ENCODE results near the gene PIP5K1C. TPM values are rescaled to one million over a fixed set of nuclear protein-coding genes. Genes with fewer than 3 reads are reported as not detected.

Gene PIP5K1C
- total RNA-seq, 1 experiment from 2014 or later = 26.9 TPM

DNA sequence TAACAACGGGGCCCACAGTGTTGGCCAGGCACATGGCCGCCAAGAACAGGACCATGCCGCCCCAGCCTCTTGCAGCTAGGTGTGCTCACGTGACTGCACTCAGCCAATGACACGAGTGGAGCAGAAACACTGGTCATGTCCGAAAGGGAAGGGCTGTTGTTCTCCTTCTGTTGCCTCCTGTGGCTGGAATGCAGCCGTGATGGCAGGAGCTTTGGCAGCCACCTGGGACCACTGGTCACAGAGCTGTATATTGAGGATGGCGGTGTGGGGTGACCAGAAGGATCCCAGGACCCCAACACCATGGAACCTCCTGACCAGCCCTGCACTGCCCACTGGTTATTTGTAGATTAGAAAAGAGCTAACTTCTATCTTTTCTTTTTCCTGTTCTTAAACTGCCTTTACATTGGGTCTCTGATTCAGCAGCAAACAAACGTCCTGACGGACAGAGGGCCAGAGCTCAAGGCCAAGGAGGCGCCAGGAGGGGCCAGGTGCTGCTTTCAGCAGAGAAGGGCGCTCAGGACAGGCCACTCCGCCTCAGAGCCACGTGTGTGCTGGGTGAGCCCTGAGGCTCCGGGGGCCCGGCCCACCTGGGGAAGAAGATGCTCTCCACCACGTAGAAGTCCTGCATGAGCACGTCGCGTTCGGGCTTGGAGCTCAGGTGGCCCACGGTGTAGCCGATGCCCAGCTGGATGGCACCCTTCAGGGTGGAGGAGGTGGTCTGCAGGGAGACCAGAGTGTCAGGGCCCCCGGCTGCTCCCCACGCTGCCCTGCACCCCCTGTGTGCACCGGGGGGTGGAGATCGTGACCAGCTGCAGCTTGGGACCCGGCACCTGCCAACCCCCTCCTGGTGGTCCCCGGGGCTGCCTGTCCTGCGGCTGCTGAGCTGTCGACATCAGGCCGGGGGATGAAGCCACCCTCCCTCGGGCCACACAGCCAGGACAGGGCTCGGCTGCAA, 38.7 kb downstream of the PIP5K1C start:
- BruUV-seq (replicated peaks) = no TSS peak
- ATAC-seq (no peak), DNase-seq (ENCODE audit: low read depth, low spot score) (no peak)
- no peaks in the 10 kb centered on the region for H4K20me1 ChIP-seq (ENCODE audit: insufficient read depth)
- H3K79me2 ChIP-seq (ENCODE audit: insufficient read depth, low read length) = no peaks in the 10 kb centered on the region
- ChIA-PET RAD21 (ENCODE audit: low non-redundant PET in 1 of 2, low total read pairs in 2 of 2, uncharacterized antibody in 2 of 2, unreplicated experiment in 2 of 2) (no interaction called here), POLR2A (no interaction called here), CTCF (no interaction called here)
- H3K9ac ChIP-seq (ENCODE audit: low read length) = no peak overlapping the region
- H3K4me1 ChIP-seq (ENCODE audit: control insufficient read depth in 1 of 2, insufficient read depth in 2 of 2, low read length in 2 of 2) = peaks cover 0 to 14% of the 10 kb centered on the region in 2 experiments; a peak in 1 of 4 replicates
- no peak overlapping the region for H3K4me3 ChIP-seq (replicated peaks in 1 of 2; ENCODE audit: low read depth in 1 of 2, low read length in 2 of 2)
- TF ChIP-seq TCF7L2 (IDR thresholded peaks at IDR 0.05; ENCODE audit: borderline replicate concordance, extremely low read depth, insufficient read depth, insufficient read length) = no peak
- no peaks in the 10 kb centered on the region for H3K9me3 ChIP-seq (ENCODE audit: control insufficient read depth in 1 of 2, insufficient read depth in 1 of 2, low read depth in 1 of 2, low read length in 2 of 2)
- no peak overlapping the region for H3K4me2 ChIP-seq (ENCODE audit: low read length)
- peaks cover 9% of the 10 kb centered on the region in 2 experiments; a peak in 3 of 4 replicates for H3K36me3 ChIP-seq (ENCODE audit: control insufficient read depth in 1 of 2, insufficient read depth in 2 of 2, low read length in 2 of 2)
- H3K27me3 ChIP-seq (ENCODE audit: insufficient read depth, low read length) = no peaks in the 10 kb centered on the region
- no peak overlapping the region for H3K27ac ChIP-seq (ENCODE audit: low read depth, low read length)
- H2AFZ ChIP-seq (ENCODE audit: low read depth, low read length, poor library complexity, severe bottlenecking) = no peak overlapping the region
- intact Hi-C loops (cut with micrococcal nuclease) = no loop called here
- H3K9me2 ChIP-seq (ENCODE audit: insufficient read depth) = no peaks in the 10 kb centered on the region

GRCh38 chr19:3660493-3661219, 39.6 kb downstream of the PIP5K1C start:
- H4K20me1 ChIP-seq (ENCODE audit: insufficient read depth) = no peaks in the 10 kb centered on the region
- H3K4me1 ChIP-seq (ENCODE audit: control insufficient read depth in 1 of 2, insufficient read depth in 2 of 2, low read length in 2 of 2) = peaks cover 0 to 13% of the 10 kb centered on the region in 2 experiments; a peak in 1 of 4 replicates
- H3K27me3 ChIP-seq (ENCODE audit: insufficient read depth, low read length) = no peaks in the 10 kb centered on the region
- DNase-seq (ENCODE audit: low read depth, low spot score) (no peak), ATAC-seq (no peak)
- RAD21 ChIA-PET (ENCODE audit: low non-redundant PET in 1 of 2, low total read pairs in 2 of 2, uncharacterized antibody in 2 of 2, unreplicated experiment in 2 of 2) = no interaction called here
- no peaks in the 10 kb centered on the region for H3K9me2 ChIP-seq (ENCODE audit: insufficient read depth)
- intact Hi-C loops (cut with micrococcal nuclease) = no loop called here
- no peak overlapping the region for H3K4me3 ChIP-seq (replicated peaks in 1 of 2; ENCODE audit: low read depth in 1 of 2, low read length in 2 of 2)
- TF ChIP-seq EGR1 (IDR thresholded peaks at IDR 0.05; ENCODE audit: low read depth) (no peak), ZFX (IDR thresholded peaks at IDR 0.05) (no peak), TCF7L2 (IDR thresholded peaks at IDR 0.05; ENCODE audit: borderline replicate concordance, extremely low read depth, insufficient read depth, insufficient read length) (no peak), SRF (IDR thresholded peaks at IDR 0.05; ENCODE audit: low read depth) (no peak), CBX3 (IDR thresholded peaks at IDR 0.05; ENCODE audit: low read depth) (no peak), ELF1 (IDR thresholded peaks at IDR 0.05; ENCODE audit: borderline replicate concordance, low read depth) (no peak), ZNF274 (IDR thresholded peaks at IDR 0.05; ENCODE audit: low read depth, low read length) (no peak), POLR2A (IDR thresholded peaks at IDR 0.05; ENCODE audit: borderline replicate concordance, extremely low read depth, insufficient read depth, insufficient read length) (no peak), JUND (IDR thresholded peaks at IDR 0.05) (no peak), SIN3A (IDR thresholded peaks at IDR 0.05; ENCODE audit: low read depth) (no peak), CEBPB (IDR thresholded peaks at IDR 0.05; ENCODE audit: low read depth) (no peak), ATF3 (IDR thresholded peaks at IDR 0.05) (no peak), POLR2AphosphoS5 (IDR thresholded peaks at IDR 0.05; ENCODE audit: low read depth, low read length) (no peak), YY1 (IDR thresholded peaks at IDR 0.05; ENCODE audit: extremely low read depth, insufficient replicate concordance, low read depth, low read length) (no peak), EZH2phosphoT487 (IDR thresholded peaks at IDR 0.05; ENCODE audit: borderline replicate concordance) (no peak)
- H3K9me3 ChIP-seq (ENCODE audit: control insufficient read depth in 1 of 2, insufficient read depth in 1 of 2, low read depth in 1 of 2, low read length in 2 of 2) = no peaks in the 10 kb centered on the region
- H3K79me2 ChIP-seq (ENCODE audit: insufficient read depth, low read length) = no peaks in the 10 kb centered on the region
- CTCF ChIA-PET = no interaction called here
- no peak overlapping the region for H3K4me2 ChIP-seq (ENCODE audit: low read length)
- H3K36me3 ChIP-seq (ENCODE audit: control insufficient read depth in 1 of 2, insufficient read depth in 2 of 2, low read length in 2 of 2) = peaks cover 9% of the 10 kb centered on the region in 2 experiments; a peak in 3 of 4 replicates
- POLR2A ChIA-PET = no interaction called here
- no TSS peak for BruUV-seq (replicated peaks)
- no peak overlapping the region for H2AFZ ChIP-seq (ENCODE audit: low read depth, low read length, poor library complexity, severe bottlenecking)
- H3K9ac ChIP-seq (ENCODE audit: low read length) = no peak overlapping the region
- no peak overlapping the region for H3K27ac ChIP-seq (ENCODE audit: low read depth, low read length)
